ENCODE data around the gene ME3.

ME3 gene

DNA sequence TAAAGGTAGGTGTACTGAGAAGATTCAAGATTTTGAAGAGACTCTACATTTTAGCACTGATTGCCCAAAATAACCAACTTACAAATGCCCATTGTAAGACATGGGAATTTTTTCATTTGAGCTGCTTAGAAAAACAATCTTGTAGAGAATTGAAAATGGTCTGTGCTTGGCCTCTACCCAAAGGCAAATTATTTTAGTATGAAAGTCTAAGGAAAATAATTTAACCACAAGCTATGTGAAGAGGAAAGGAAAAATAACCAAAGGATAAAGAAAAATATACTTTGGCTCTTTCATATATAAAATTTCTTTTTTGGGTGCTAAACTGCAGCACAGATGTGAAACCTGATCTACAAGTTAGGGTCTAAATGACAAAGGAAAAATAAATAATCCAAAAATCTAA lies 54.9 kb downstream of the ME3 start:
- DNase-seq (ENCODE audit: low read depth, low spot score) = no peak
- H3K4me3 ChIP-seq (ENCODE audit: low read depth, low read length) = no peak overlapping the region
- ChIA-PET CTCF (interaction anchor here (1.0 to 6.0 kb wide), 5 partner anchors 9 to 200 kb away, joined by 3 to 65 read pairs (median 5); no protein-coding TSS in a partner anchor), POLR2A (interaction anchor here (0.6 to 1.4 kb wide), 4 partner anchors 103 to 183 kb away, joined by 3 to 4 read pairs (median 3); partner anchors contain the start of gene PRSS23)
- TF ChIP-seq CTCF (IDR thresholded peaks at IDR 0.05; ENCODE audit: insufficient read depth, low read length, missing control alignments) = no peak

DNA sequence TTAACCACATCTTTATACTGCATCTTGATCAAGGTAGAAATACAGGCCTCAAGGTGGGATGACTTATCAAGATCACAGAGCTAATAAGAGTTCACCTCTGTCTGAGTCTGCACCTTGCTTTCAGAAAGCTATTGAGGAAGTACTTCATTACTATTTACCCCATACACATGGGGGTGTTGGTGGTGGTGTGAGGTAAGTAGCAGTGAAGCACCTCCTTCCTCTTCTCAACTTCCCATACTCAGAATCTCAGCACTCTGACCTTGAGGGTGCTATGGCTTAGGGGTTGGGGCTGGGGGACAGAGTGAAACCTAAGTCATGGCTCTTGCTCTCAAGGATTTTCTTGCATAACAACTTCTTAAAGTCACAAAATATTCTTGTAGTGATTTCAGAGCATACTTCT lies 56.9 kb downstream of the ME3 start:
- CTCF ChIA-PET = interaction anchor here (1.1 to 1.6 kb wide), 4 partner anchors 13 to 207 kb away, joined by 3 to 5 read pairs (median 4); no protein-coding TSS in a partner anchor
- no peak for DNase-seq (ENCODE audit: low read depth, low spot score)
- POLR2A ChIA-PET = no interaction called here
- H3K4me3 ChIP-seq (ENCODE audit: low read depth, low read length) = no peak overlapping the region
- no peak for TF ChIP-seq CTCF (IDR thresholded peaks at IDR 0.05; ENCODE audit: insufficient read depth, low read length, missing control alignments)

DNA sequence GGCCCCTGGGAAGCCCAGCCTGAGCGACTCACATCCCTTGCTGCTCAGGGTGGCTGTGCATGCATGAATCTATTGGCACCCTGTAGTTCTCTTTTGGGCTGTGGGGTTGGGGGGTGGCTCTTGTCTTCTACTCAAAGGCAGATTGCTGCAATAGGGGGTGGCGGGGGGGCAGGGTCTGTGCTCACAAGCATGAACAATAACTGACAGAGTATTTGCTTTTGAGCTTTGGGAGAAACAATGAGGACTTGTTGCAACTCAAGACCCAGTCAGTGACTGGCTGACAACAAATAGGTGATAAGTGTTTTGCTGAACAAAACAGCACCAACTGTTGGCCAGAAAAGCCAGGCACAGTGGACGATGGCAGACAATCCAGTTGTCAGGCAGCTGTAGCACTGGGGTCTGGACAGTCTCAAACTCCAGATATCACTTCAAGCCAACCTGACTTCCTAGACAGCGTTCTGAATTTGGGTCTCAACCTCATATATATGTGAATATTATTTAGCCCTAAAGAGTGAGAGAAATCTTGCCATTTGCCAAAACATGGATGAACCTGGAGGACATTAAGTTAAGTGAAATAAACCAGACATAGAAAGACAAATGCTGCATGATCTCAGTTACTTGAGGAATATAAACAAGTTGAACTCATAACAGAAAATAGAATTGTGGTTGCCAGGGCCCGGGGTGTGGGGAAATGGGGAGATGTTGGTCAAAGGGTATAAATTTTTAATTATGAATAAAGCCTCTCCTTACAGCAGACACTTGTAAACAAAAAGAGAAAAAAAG lies 61.7 kb downstream of the ME3 start:
- ChIA-PET POLR2A (no interaction called here), CTCF (interaction anchor here (1.6 to 4.8 kb wide), 2 partner anchors 9 to 207 kb away, joined by 8 to 65 read pairs; no protein-coding TSS in a partner anchor)
- no peak for TF ChIP-seq CTCF (IDR thresholded peaks at IDR 0.05; ENCODE audit: insufficient read depth, low read length, missing control alignments)
- DNase-seq (ENCODE audit: low read depth, low spot score) = no peak
- no peak overlapping the region for H3K4me3 ChIP-seq (ENCODE audit: low read depth, low read length)

DNA sequence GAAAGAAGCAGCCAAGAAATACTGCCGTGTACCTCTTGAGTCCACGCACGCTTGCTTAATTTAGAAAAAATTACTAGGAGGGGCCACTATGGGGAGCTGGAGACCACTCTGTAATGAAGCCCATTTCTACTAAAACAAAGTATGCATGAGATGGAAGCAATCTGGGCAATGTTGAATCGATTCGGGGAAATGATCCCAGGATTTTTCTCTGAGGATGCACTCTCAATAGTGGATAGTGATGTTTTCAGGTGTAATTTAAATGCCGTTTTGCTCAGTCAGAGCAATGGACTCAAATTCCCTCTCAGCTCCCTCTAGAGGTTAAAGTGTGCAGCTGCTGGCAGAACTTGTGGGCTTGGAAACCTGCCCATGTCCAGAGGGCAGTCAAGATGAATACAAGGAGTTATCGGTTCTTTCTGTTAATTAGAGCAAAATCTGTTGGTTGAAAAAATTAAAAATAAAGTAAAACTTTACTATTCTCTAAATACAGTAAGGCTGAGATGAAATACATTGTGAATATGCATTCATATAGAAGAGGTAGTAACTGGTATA lies 64.1 kb downstream of the ME3 start:
- no peak for DNase-seq (ENCODE audit: low read depth, low spot score)
- no peak overlapping the region for H3K4me3 ChIP-seq (ENCODE audit: low read depth, low read length)
- peak; percentile 75 for TF ChIP-seq CTCF (IDR thresholded peaks at IDR 0.05; ENCODE audit: insufficient read depth, low read length, missing control alignments)
- CTCF ChIA-PET = interaction anchor here (0.6 to 6.1 kb wide), 63 partner anchors 11 to 312 kb away, joined by 3 to 83 read pairs (median 5); partner anchors contain the start of genes ME3 and PRSS23
- POLR2A ChIA-PET = interaction anchor here (0.5 to 0.9 kb wide), 2 partner anchors 139 to 212 kb away, joined by 3 to 7 read pairs; no protein-coding TSS in a partner anchor

DNA sequence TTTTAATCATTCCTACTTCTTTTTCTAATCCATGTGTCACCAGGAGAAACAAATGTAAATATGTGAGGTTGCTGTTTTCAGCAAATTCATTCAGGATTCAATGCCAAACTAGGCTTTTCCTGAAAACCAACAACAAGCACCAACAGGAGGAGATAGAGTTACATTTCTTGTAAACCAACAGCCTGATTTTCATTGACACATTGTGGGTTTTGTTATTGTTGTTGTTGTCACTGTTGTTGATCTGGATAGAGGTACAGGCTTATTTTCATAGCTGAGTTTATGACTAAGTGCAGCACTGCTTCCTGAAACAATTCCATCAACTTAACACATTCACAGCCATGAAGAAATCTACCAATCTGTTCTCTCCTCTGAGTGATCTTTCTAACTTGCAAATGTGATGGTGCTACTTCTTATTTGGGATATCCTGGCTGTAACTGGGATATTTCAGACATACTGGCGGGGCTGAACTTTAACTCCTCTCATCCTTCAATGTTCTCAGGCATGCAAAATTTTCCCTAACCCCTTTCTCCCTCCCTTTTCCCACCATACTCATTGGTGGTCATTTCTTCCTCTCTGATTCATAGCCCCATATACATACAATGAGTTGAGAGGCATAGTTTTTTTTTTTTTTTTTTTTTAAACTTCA lies 65.5 kb downstream of the ME3 start:
- no peak overlapping the region for H3K4me3 ChIP-seq (ENCODE audit: low read depth, low read length)
- ChIA-PET POLR2A (interaction anchor here (0.7 kb wide), 1 partner anchor 126 kb away, joined by 3 read pairs; no protein-coding TSS in a partner anchor), CTCF (interaction anchor here (0.6 to 6.1 kb wide), 18 partner anchors 12 to 257 kb away, joined by 3 to 83 read pairs (median 6); partner anchors contain the start of genes ME3 and PRSS23)
- DNase-seq (ENCODE audit: low read depth, low spot score) = no peak
- peak; percentile 2 for TF ChIP-seq CTCF (IDR thresholded peaks at IDR 0.05; ENCODE audit: insufficient read depth, low read length, missing control alignments)

All from AG04449 (cell line).